Measurements from ENCODE around the gene FOXQ1.

FOXQ1 gene

DNA sequence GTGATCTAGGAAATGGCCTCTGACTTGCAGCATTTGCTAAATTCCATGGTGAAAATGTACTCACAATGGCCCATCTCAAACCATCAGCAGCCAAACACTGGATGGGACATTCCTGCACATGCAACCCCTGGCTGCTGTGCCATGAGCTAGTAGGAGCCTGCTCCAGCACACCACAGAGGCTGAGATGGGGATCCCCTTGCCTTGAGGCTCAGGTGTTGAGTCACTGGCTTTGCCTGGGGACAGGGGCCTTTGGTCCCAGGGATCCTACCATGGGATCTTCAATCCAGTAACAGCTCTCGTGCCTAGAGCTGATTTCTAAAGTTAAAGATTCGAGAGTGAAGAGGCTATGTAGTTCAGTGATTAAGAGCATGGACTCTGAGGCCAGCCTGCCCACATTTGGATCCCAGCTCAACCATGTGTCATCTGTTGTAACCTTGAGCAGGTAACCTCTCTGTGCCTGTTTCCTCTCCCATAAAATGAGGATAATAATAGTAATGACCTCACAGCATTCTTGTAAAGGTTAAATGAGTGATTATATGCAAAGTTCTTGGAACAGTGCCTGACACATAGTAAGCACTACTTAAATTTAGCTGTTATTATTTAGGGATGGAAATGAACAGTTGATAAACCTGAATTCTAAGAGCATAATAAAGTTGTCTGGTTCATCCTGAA lies 16.4 kb downstream of the FOXQ1 start:
- no peaks in the 10 kb centered on the region for H3K4me1 ChIP-seq (ENCODE audit: control insufficient read depth, insufficient read depth, low read length)
- no peak overlapping the region for H3K4me3 ChIP-seq (ENCODE audit: low read depth, low read length)
- no peaks in the 10 kb centered on the region for H3K9me3 ChIP-seq (ENCODE audit: control insufficient read depth, insufficient read depth, low read depth, low read length)
- ChIA-PET CTCF (interaction anchor here (0.8 to 1.0 kb wide), 2 partner anchors 14 to 67 kb away, joined by 3 read pairs; no protein-coding TSS in a partner anchor), POLR2A (no interaction called here)
- no peaks in the 10 kb centered on the region for H3K36me3 ChIP-seq (ENCODE audit: control insufficient read depth in 2 of 2, insufficient read depth in 1 of 2, low read length in 2 of 2)
- no peak for TF ChIP-seq ZNF335 (tag by site-specific recombination; conservative IDR thresholded peaks at IDR 0.05)
- no peak for TF ChIP-seq IKZF3 (tag by site-specific recombination; IDR thresholded peaks at IDR 0.05)
- no peak for TF ChIP-seq ZNF174 (tag by site-specific recombination; IDR thresholded peaks at IDR 0.05)
- no peak for TF ChIP-seq OSR2 (tag by site-specific recombination; IDR thresholded peaks at IDR 0.05)
- no peak for TF ChIP-seq ZNF140 (tag by site-specific recombination; IDR thresholded peaks at IDR 0.05)
- TF ChIP-seq ZNF121 (tag by site-specific recombination; IDR thresholded peaks at IDR 0.05): no peak
- TF ChIP-seq ZNF473 (tag by site-specific recombination; IDR thresholded peaks at IDR 0.05): no peak
- no peak for TF ChIP-seq ZNF677 (tag by site-specific recombination; IDR thresholded peaks at IDR 0.05)
- no peak for TF ChIP-seq ZNF530 (tag by site-specific recombination; IDR thresholded peaks at IDR 0.05; ENCODE audit: low read depth)
- TF ChIP-seq, protein P1, sequence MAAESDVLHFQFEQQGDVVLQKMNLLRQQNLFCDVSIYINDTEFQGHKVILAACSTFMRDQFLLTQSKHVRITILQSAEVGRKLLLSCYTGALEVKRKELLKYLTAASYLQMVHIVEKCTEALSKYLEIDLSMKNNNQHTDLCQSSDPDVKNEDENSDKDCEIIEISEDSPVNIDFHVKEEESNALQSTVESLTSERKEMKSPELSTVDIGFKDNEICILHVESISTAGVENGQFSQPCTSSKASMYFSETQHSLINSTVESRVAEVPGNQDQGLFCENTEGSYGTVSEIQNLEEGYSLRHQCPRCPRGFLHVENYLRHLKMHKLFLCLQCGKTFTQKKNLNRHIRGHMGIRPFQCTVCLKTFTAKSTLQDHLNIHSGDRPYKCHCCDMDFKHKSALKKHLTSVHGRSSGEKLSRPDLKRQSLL (tag by site-specific recombination; IDR thresholded peaks at IDR 0.05): no peak
- TF ChIP-seq, protein P2, sequence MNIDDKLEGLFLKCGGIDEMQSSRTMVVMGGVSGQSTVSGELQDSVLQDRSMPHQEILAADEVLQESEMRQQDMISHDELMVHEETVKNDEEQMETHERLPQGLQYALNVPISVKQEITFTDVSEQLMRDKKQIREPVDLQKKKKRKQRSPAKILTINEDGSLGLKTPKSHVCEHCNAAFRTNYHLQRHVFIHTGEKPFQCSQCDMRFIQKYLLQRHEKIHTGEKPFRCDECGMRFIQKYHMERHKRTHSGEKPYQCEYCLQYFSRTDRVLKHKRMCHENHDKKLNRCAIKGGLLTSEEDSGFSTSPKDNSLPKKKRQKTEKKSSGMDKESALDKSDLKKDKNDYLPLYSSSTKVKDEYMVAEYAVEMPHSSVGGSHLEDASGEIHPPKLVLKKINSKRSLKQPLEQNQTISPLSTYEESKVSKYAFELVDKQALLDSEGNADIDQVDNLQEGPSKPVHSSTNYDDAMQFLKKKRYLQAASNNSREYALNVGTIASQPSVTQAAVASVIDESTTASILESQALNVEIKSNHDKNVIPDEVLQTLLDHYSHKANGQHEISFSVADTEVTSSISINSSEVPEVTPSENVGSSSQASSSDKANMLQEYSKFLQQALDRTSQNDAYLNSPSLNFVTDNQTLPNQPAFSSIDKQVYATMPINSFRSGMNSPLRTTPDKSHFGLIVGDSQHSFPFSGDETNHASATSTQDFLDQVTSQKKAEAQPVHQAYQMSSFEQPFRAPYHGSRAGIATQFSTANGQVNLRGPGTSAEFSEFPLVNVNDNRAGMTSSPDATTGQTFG (tag by site-specific recombination; IDR thresholded peaks at IDR 0.05; ENCODE audit: borderline replicate concordance): no peak
- TF ChIP-seq ZNF596 (tag by site-specific recombination; IDR thresholded peaks at IDR 0.05): no peak
- TF ChIP-seq, protein P3, sequence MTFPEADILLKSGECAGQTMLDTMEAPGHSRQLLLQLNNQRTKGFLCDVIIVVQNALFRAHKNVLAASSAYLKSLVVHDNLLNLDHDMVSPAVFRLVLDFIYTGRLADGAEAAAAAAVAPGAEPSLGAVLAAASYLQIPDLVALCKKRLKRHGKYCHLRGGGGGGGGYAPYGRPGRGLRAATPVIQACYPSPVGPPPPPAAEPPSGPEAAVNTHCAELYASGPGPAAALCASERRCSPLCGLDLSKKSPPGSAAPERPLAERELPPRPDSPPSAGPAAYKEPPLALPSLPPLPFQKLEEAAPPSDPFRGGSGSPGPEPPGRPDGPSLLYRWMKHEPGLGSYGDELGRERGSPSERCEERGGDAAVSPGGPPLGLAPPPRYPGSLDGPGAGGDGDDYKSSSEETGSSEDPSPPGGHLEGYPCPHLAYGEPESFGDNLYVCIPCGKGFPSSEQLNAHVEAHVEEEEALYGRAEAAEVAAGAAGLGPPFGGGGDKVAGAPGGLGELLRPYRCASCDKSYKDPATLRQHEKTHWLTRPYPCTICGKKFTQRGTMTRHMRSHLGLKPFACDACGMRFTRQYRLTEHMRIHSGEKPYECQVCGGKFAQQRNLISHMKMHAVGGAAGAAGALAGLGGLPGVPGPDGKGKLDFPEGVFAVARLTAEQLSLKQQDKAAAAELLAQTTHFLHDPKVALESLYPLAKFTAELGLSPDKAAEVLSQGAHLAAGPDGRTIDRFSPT (tag by site-specific recombination; IDR thresholded peaks at IDR 0.05): no peak
- no peak for TF ChIP-seq ZFP69B (tag by site-specific recombination; IDR thresholded peaks at IDR 0.05)
- H3K27ac ChIP-seq (ENCODE audit: extremely low read depth, low read depth, low read length): no peak overlapping the region

DNA sequence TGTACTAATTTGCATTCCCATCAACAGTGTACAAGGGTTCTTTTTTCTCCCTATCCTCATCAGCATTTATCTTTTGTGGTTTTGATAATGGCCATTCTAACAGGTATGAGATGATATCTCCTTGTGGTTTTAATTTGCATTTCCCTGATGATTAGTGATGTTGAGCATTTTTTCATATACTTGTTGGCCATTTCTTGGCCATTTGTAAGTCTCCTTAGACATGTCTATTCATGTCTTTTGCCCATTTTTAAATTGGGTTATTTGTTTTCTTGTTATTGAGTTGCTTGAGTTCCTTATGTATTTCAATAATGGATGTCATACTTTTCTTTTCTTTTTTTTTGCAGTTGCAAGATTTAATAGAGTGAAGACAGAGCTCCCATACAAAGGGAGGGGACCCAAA lies 17.8 kb downstream of the FOXQ1 start:
- Histone ChIP-seq H3K27ac (ENCODE audit: extremely low read depth, low read depth, low read length) (no peak overlapping the region), H3K9me3 (ENCODE audit: control insufficient read depth, insufficient read depth, low read depth, low read length) (no peaks in the 10 kb centered on the region), H3K4me3 (ENCODE audit: low read depth, low read length) (no peak overlapping the region), H3K4me1 (ENCODE audit: control insufficient read depth, insufficient read depth, low read length) (no peaks in the 10 kb centered on the region; the same call in 1 of the 2 replicates), H3K36me3 (ENCODE audit: control insufficient read depth in 2 of 2, insufficient read depth in 1 of 2, low read length in 2 of 2) (no peaks in the 10 kb centered on the region)
- ChIA-PET CTCF (interaction anchor here (0.6 kb wide), 1 partner anchor 418 kb away, joined by 3 read pairs; no protein-coding TSS in a partner anchor), POLR2A (no interaction called here)
- TF ChIP-seq ZNF837 (tag by site-specific recombination; IDR thresholded peaks at IDR 0.05) (no peak), ZNF558 (tag by site-specific recombination; IDR thresholded peaks at IDR 0.05) (peak; percentile 96)

DNA sequence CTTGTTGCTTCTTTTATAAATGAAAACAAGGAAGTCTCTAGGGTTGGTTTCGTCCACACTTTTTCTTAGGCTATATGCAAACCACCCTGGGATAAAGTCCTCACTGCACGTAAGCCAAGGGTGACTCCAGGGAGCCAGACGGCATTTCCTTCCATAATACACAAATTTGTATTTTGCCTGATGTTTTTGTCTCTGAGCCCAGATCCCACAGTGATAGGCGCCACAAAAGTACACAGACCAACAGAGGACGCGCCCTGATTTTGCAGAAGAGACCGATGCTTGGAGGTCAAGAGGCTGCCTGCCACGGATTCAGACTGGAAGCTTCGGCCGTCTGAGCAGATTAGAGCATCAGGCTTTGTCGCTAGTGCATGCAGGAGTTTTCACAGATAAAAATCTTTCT lies 22.8 kb downstream of the FOXQ1 start:
- no peak overlapping the region for H3K4me3 ChIP-seq (ENCODE audit: low read depth, low read length)
- H3K36me3 ChIP-seq (ENCODE audit: control insufficient read depth in 2 of 2, insufficient read depth in 1 of 2, low read length in 2 of 2): no peaks in the 10 kb centered on the region
- no peak overlapping the region for H3K27ac ChIP-seq (ENCODE audit: extremely low read depth, low read depth, low read length)
- ChIA-PET CTCF (interaction anchor here (0.5 to 2.3 kb wide), 6 partner anchors 21 to 537 kb away, joined by 3 to 17 read pairs (median 4); no protein-coding TSS in a partner anchor), POLR2A (no interaction called here)
- peaks cover 7% of the 10 kb centered on the region for H3K4me1 ChIP-seq (ENCODE audit: control insufficient read depth, insufficient read depth, low read length)
- H3K9me3 ChIP-seq (ENCODE audit: control insufficient read depth, insufficient read depth, low read depth, low read length): no peaks in the 10 kb centered on the region
- TF ChIP-seq GLIS1 (tag by site-specific recombination; IDR thresholded peaks at IDR 0.05) (no peak), ZNF114 (tag by site-specific recombination; IDR thresholded peaks at IDR 0.05) (no peak), SP7 (tag by site-specific recombination; IDR thresholded peaks at IDR 0.05) (no peak), ZNF16 (tag by site-specific recombination; IDR thresholded peaks at IDR 0.05; ENCODE audit: low read depth) (no peak), ZNF19 (tag by site-specific recombination; IDR thresholded peaks at IDR 0.05; ENCODE audit: low read depth) (no peak), ZFP37 (tag by site-specific recombination; IDR thresholded peaks at IDR 0.05) (no peak), ZSCAN23 (tag by site-specific recombination; IDR thresholded peaks at IDR 0.05) (no peak)
- TF ChIP-seq, protein P4, sequence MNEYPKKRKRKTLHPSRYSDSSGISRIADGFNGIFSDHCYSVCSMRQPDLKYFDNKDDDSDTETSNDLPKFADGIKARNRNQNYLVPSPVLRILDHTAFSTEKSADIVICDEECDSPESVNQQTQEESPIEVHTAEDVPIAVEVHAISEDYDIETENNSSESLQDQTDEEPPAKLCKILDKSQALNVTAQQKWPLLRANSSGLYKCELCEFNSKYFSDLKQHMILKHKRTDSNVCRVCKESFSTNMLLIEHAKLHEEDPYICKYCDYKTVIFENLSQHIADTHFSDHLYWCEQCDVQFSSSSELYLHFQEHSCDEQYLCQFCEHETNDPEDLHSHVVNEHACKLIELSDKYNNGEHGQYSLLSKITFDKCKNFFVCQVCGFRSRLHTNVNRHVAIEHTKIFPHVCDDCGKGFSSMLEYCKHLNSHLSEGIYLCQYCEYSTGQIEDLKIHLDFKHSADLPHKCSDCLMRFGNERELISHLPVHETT (tag by site-specific recombination; IDR thresholded peaks at IDR 0.05): no peak
